Adrenal gland (tissue), 5 donors: ENCODE data around the gene HEY2.

Source experiments
- POLR2A ChIP-seq, 2 donors: fragments of 450-650 bp; IDR thresholded peaks; one replicate each; pipeline ENCODE4 v1.6.1; 2017; ENCODE audit warnings: antibody characterized with exemption in 2 of 2, mild to moderate bottlenecking in 2 of 2, moderate library complexity in 1 of 2
- TF ChIP-seq, protein P1 (sequence below), 6 experiments: fragments of 450-650 bp in 4 of 6; fragments of 200-600 bp in 2 of 6; sonication (generic) in 1 of 6; IDR thresholded peaks; 1 replicate in 5 of 6; 2 replicates in 1 of 6; pipeline versions ENCODE4 v1.5.1 to v1.8.0; 2016 to 2021; ENCODE audit warnings: antibody characterized with exemption in 6 of 6, mild to moderate bottlenecking in 2 of 6, moderate library complexity in 1 of 6
- donor health status: DM: no; HTN: no; CAD: no.

DNA sequence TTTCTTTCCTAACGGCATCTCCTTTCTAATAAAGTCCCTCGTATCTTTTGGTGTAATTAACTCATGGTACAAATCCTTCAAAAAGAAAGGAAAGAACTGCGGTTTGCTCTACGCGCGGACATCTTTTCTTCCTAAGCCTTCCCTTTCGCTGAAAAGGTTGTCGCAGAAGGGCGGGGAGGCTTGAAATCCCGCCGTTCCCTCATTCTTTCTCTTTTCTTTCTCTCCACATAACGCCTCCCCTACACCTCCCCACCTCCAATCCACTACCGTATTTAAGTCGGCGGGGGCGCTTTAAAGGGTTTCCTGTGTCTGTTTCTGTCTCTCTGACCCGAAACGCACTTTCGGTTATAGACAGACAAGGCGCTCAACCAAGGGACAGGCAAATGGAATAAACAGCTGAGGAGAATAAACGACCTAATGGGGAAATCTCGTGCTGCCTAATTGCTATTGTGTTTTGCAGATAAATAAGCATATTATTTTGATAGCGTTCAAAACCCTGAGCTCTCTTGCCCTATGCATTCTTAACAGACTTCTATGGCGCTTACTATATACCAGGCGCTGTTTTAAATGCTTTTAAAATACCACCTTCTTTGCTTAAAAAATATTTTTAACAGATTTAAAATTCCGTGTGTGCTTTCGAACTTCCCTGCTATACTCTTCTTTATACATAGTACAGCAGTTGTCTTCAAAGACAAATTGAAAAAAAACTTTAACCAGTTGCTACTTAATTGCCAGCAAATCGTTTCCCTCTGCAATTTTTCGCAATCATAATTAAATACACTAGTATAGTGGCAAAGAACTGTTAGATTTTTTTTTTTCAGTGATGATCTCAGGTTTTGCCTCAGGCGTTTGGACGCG is 2.5 kb upstream of the HEY2 start:
- TF ChIP-seq, protein P1, sequence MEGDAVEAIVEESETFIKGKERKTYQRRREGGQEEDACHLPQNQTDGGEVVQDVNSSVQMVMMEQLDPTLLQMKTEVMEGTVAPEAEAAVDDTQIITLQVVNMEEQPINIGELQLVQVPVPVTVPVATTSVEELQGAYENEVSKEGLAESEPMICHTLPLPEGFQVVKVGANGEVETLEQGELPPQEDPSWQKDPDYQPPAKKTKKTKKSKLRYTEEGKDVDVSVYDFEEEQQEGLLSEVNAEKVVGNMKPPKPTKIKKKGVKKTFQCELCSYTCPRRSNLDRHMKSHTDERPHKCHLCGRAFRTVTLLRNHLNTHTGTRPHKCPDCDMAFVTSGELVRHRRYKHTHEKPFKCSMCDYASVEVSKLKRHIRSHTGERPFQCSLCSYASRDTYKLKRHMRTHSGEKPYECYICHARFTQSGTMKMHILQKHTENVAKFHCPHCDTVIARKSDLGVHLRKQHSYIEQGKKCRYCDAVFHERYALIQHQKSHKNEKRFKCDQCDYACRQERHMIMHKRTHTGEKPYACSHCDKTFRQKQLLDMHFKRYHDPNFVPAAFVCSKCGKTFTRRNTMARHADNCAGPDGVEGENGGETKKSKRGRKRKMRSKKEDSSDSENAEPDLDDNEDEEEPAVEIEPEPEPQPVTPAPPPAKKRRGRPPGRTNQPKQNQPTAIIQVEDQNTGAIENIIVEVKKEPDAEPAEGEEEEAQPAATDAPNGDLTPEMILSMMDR (IDR thresholded peaks at IDR 0.05), result peak in 1 of 6 experiments; percentile 12
- TF ChIP-seq POLR2A (IDR thresholded peaks at IDR 0.05), result peak in 1 of 2 donors; percentile 83
